Heart left ventricle (tissue), 16 donors: ENCODE measurements around the gene PDE6B. TPM values are rescaled to one million over a fixed set of nuclear protein-coding genes. Genes with fewer than 3 reads are reported as not detected.

Source experiments
- ATAC-seq, 4 donors: fragments of 200-7000 bp; cut with Tn5 transposase; one replicate each; pipeline ENCODE4 v1.9.1; 2020 to 2022; ENCODE audit warnings: moderate library complexity in 4 of 4, mild to moderate bottlenecking in 3 of 4, moderate number of reproducible peaks in 1 of 4
- DNase-seq, 5 donors: peaks; one replicate each; pipeline ENCODE4 v3.0.0-alpha.2; 2020
- H3K27ac ChIP-seq, 12 donors: fragments of 200-600 bp; sonication (generic) in 4 of 12; one replicate each; pipeline versions ENCODE4 v1.5.0 to v1.8.0; 2016 to 2022; ENCODE audit warnings: mild to moderate bottlenecking in 2 of 12
- H3K27me3 ChIP-seq, 9 donors: fragments of 200-600 bp; sonication (generic) in 2 of 9; one replicate each; pipeline versions ENCODE4 v1.5.1 to v1.8.0; 2016 to 2022; ENCODE audit warnings: mild to moderate bottlenecking in 3 of 9
- H3K36me3 ChIP-seq, 9 donors: fragments of 200-600 bp; sonication (generic) in 2 of 9; one replicate each; pipeline versions ENCODE4 v1.5.0 to v1.8.0; 2018 to 2022; ENCODE audit warnings: mild to moderate bottlenecking in 2 of 9
- H3K4me1 ChIP-seq, 12 donors: fragments of 200-600 bp; sonication (generic) in 4 of 12; one replicate each; pipeline versions ENCODE4 v1.5.0 to v1.8.0; 2016 to 2022; ENCODE audit warnings: mild to moderate bottlenecking in 3 of 12
- H3K4me3 ChIP-seq, 12 donors: fragments of 200-600 bp; sonication (generic) in 4 of 12; one replicate each; pipeline versions ENCODE4 v1.5.0 to v1.8.0; 2017 to 2022; ENCODE audit warnings: mild to moderate bottlenecking in 9 of 12, moderate library complexity in 4 of 12
- H3K9me3 ChIP-seq, 12 donors: fragments of 200-600 bp; sonication (generic) in 4 of 12; one replicate each; pipeline versions ENCODE4 v1.5.0 to v1.8.0; 2016 to 2022; ENCODE audit warnings: mild to moderate bottlenecking in 1 of 12
- CTCF ChIP-seq, 12 donors: fragments of 200-600 bp; sonication (generic) in 4 of 12; IDR thresholded peaks; one replicate each; pipeline versions ENCODE4 v1.5.0 to v1.8.0; 2018 to 2022; ENCODE audit warnings: antibody characterized with exemption in 12 of 12, mild to moderate bottlenecking in 5 of 12
- POLR2A ChIP-seq, 2 donors: fragments of 450-650 bp; IDR thresholded peaks; one replicate each; pipeline ENCODE4 v1.6.1; 2017; ENCODE audit warnings: antibody characterized with exemption in 2 of 2, mild to moderate bottlenecking in 2 of 2, moderate library complexity in 2 of 2
- WGBS, 4 donors: extraction: QIAGEN DNeasy Blood & Tissue Kit in 2 of 4; methylation state at CpG; one replicate each; pipeline versions ENCODE4 v1.1.5 to v1.1.7; 2013 to 2018; 5-methylcytosine and 5-hydroxymethylcytosine counted together
- intact Hi-C, 10 donors: fragments of 100-400 bp; cut with DNase I; formaldehyde crosslinking; loops; one replicate each; pipeline versions ENCODE4 v1.11.1 to v1.14.2; 2022
- polyA plus RNA-seq, 2 donors: library from polyadenylated mRNA; stranded (reverse); fragments of 200-250 nt; gene quantifications; one replicate each; pipeline ENCODE4 v1.2.3, GENCODE V29; 2013
- total RNA-seq, 9 donors: library from RNA; depleted of rRNA in 2 of 9; stranded (reverse); fragments of >200 nt in 2 of 9; fragmentation: NEBNext Ultra II Directional in 3 of 9; extraction: Animal tissue kit (Norgen Biotek cat#: 25700) in 3 of 9; gene quantifications; one replicate each; pipeline versions ENCODE4 v1.1.0 to v1.2.4, GENCODE V29; 2016 to 2023
- donor health status: ischemic (EF 13 %, LVEDD 7.1; RV severe dilation, severe dysfunction).
- donor health status: healthy with polysubstance abuse.
- donor health status: DM: no; HTN: yes; CAD: no.
- donor health status: DM: no; HTN: no; CAD: no.
- donor health status: ischemic (EF 25% LVEDD 6.9; RV normal size, moderate dysfunction).
- donor health status: ischemic (EF 25% LVEDD 5.7; RV mildly dilated, moderate dysfunction).
- donor health status: healthy.
- donor health status: DM: yes; HTN: yes; CAD: no.
- donor health status: ischemic (EF 35%, LVEDD 5.7; RV mildly dilated, moderate dysfunction).
- donor health status: nonischemic (EF 11% LVEDD 7.7; RV severe dilation, severe dysfunction).
- donor health status: DM: yes; HTN: yes; CAD: no.
- donor health status: PGD.
- donor health status: ischemic (EF 29% LVEDD 5.4; RV normal size, mild dysfunction).
- donor health status: nonischemic (EF 23%, LVEDD 6.1; RV moderate dilation, normal function).

PDE6B gene
- total and polyA plus RNA-seq, 11 donors, result 0.61 to 8.4 (median 3.5) TPM

GRCh38 chr4:608236-608635 lies 17.1 kb upstream of the PDE6B start:
- H3K4me3 ChIP-seq, result no peak overlapping the region
- no peak for ATAC-seq
- WGBS, 4 donors, result 35 to 50% (median 38%) methylated on average over 7 of the region's 7 CpGs
- intact Hi-C loops, result no loop called here
- H3K36me3 ChIP-seq, result no peaks in the 10 kb centered on the region
- H3K27ac ChIP-seq, result no peak overlapping the region
- no peak for DNase-seq
- peaks cover 0 to 43% (median 2%) of the 10 kb centered on the region in 9 donors for H3K27me3 ChIP-seq
- peaks cover 0 to 4% (median 0%) of the 10 kb centered on the region in 12 donors for H3K9me3 ChIP-seq
- TF ChIP-seq POLR2A (IDR thresholded peaks at IDR 0.05) (no peak), CTCF (IDR thresholded peaks at IDR 0.05) (no peak)
- H3K4me1 ChIP-seq, result no peaks in the 10 kb centered on the region

GRCh38 chr4:609400-610050 lies 15.8 kb upstream of the PDE6B start:
- no peak for ATAC-seq
- H3K4me3 ChIP-seq, result no peak overlapping the region
- DNase-seq, result no peak
- 72 to 78% (median 77%) methylated on average over 8 of the region's 8 CpGs for WGBS, 4 donors
- TF ChIP-seq POLR2A (IDR thresholded peaks at IDR 0.05) (no peak), CTCF (IDR thresholded peaks at IDR 0.05) (no peak)
- H3K36me3 ChIP-seq, result no peaks in the 10 kb centered on the region
- H3K27ac ChIP-seq, result no peak overlapping the region
- intact Hi-C loops, result no loop called here
- H3K4me1 ChIP-seq, result no peaks in the 10 kb centered on the region
- H3K27me3 ChIP-seq, result peaks cover 0 to 46% (median 2%) of the 10 kb centered on the region in 9 donors
- H3K9me3 ChIP-seq, result peaks cover 0 to 4% (median 0%) of the 10 kb centered on the region in 12 donors

GRCh38 chr4:610411-611261 lies 14.7 kb upstream of the PDE6B start:
- 54 to 63% (median 55%) methylated on average over 9 to 10 of the region's 10 CpGs for WGBS, 4 donors
- no peak overlapping the region for H3K4me3 ChIP-seq
- TF ChIP-seq CTCF (IDR thresholded peaks at IDR 0.05) (no peak), POLR2A (IDR thresholded peaks at IDR 0.05) (no peak)
- DNase-seq (no peak), ATAC-seq (no peak)
- no peak overlapping the region for H3K27ac ChIP-seq
- intact Hi-C loops, result no loop called here
- peaks cover 0 to 4% (median 0%) of the 10 kb centered on the region in 12 donors for H3K9me3 ChIP-seq
- no peaks in the 10 kb centered on the region for H3K36me3 ChIP-seq
- peaks cover 0 to 46% (median 2%) of the 10 kb centered on the region in 9 donors for H3K27me3 ChIP-seq
- no peaks in the 10 kb centered on the region for H3K4me1 ChIP-seq

GRCh38 chr4:612052-612748 lies 13.2 kb upstream of the PDE6B start:
- Histone ChIP-seq H3K36me3 (no peaks in the 10 kb centered on the region), H3K27ac (no peak overlapping the region), H3K4me3 (no peak overlapping the region), H3K9me3 (peaks cover 0 to 4% (median 0%) of the 10 kb centered on the region in 12 donors), H3K4me1 (no peaks in the 10 kb centered on the region), H3K27me3 (peaks cover 0 to 37% (median 2%) of the 10 kb centered on the region in 9 donors)
- DNase-seq, result no peak
- intact Hi-C loops, result no loop called here
- ATAC-seq, result no peak
- no peak for TF ChIP-seq POLR2A (IDR thresholded peaks at IDR 0.05)
- TF ChIP-seq CTCF (IDR thresholded peaks at IDR 0.05), result no peak
- 77 to 88% (median 82%) methylated on average over 18 to 22 of the region's 22 CpGs for WGBS, 4 donors
